GM19372 (cell line): ENCODE results near the gene CACUL1.

Source experiments
- ATAC-seq: cut with Tn5 transposase; IDR thresholded peaks from one replicate; pipeline ENCODE4 v1.9.1; 2021; ENCODE audit warnings: mild to moderate bottlenecking, low read depth, moderate library complexity; ENCODE audit not compliant: unreplicated experiment

The CACUL1 gene

GRCh38 chr10:118737603-118738302 lies 17.0 kb downstream of the CACUL1 start:
- ATAC-seq, result no peak

- no peak for ATAC-seq
Measured at GRCh38 chr10:118735294-118735693, 19.5 kb downstream of the CACUL1 start.

GRCh38 chr10:118734475-118734874 lies 20.3 kb downstream of the CACUL1 start:
- no peak for ATAC-seq

GRCh38 chr10:118732245-118733165 lies 22.3 kb downstream of the CACUL1 start:
- ATAC-seq, result no peak

GRCh38 chr10:118730756-118731456 lies 23.9 kb downstream of the CACUL1 start:
- ATAC-seq, result no peak

GRCh38 chr10:118729641-118730258 lies 25.0 kb downstream of the CACUL1 start:
- peak; percentile 94 for ATAC-seq

GRCh38 chr10:118729200-118729599 lies 25.6 kb downstream of the CACUL1 start:
- no peak for ATAC-seq

GRCh38 chr10:118725886-118726500 lies 28.8 kb downstream of the CACUL1 start:
- no peak for ATAC-seq

GRCh38 chr10:118723466-118723865 lies 31.3 kb downstream of the CACUL1 start:
- no peak for ATAC-seq

GRCh38 chr10:118721539-118721876 lies 33.3 kb downstream of the CACUL1 start:
- ATAC-seq, result no peak

GRCh38 chr10:118720685-118721538 lies 33.9 kb downstream of the CACUL1 start:
- no peak for ATAC-seq

GRCh38 chr10:118714366-118714765 lies 40.4 kb downstream of the CACUL1 start:
- ATAC-seq, result no peak

GRCh38 chr10:118712930-118713634 lies 41.7 kb downstream of the CACUL1 start:
- ATAC-seq, result no peak

- ATAC-seq, result no peak
Measured at GRCh38 chr10:118712080-118712479, 42.7 kb downstream of the CACUL1 start.

GRCh38 chr10:118710487-118710886 lies 44.3 kb downstream of the CACUL1 start:
- no peak for ATAC-seq

- no peak for ATAC-seq
Measured at GRCh38 chr10:118708571-118708970, 46.2 kb downstream of the CACUL1 start.

- ATAC-seq, result no peak
Measured at GRCh38 chr10:118704711-118705110, 50.1 kb downstream of the CACUL1 start.

GRCh38 chr10:118701529-118702323 lies 53.0 kb downstream of the CACUL1 start:
- no peak for ATAC-seq
